Skeletal muscle tissue (tissue), 4 donors: ENCODE results near the gene PTPRE. TPM values are rescaled to one million over a fixed set of nuclear protein-coding genes. Genes with fewer than 3 reads are reported as not detected.

Experiments used
- H3K27ac ChIP-seq: one replicate; pipeline ENCODE4 v1.7.0; 2013; ENCODE audit warnings: mild to moderate bottlenecking, low read depth, low read length, inconsistent platforms
- H3K27me3 ChIP-seq, 3 donors: one replicate each; pipeline ENCODE4 v1.7.0; 2013; ENCODE audit warnings: low read length in 3 of 3; ENCODE audit not compliant: control insufficient read depth in 3 of 3, insufficient read depth in 3 of 3
- H3K36me3 ChIP-seq, 3 donors: one replicate each; pipeline ENCODE4 v1.7.0; 2013; ENCODE audit warnings: low read length in 3 of 3; ENCODE audit not compliant: control insufficient read depth in 3 of 3, insufficient read depth in 3 of 3
- H3K4me1 ChIP-seq, 3 donors: one replicate each; pipeline ENCODE4 v1.7.0; 2013; ENCODE audit warnings: low read length in 3 of 3, mild to moderate bottlenecking in 3 of 3; ENCODE audit not compliant: control insufficient read depth in 3 of 3, insufficient read depth in 3 of 3
- H3K4me3 ChIP-seq, 3 donors: one replicate each; pipeline ENCODE4 v1.7.0; 2013; ENCODE audit warnings: low read length in 3 of 3
- H3K9ac ChIP-seq, 3 donors: one replicate each; pipeline ENCODE4 v1.7.0; 2013; ENCODE audit warnings: low read length in 3 of 3, mild to moderate bottlenecking in 3 of 3, moderate library complexity in 2 of 3, low read depth in 1 of 3
- H3K9me3 ChIP-seq, 3 donors: one replicate each; pipeline ENCODE4 v1.7.0; 2013; ENCODE audit warnings: low read length in 3 of 3; ENCODE audit not compliant: control insufficient read depth in 3 of 3
- total RNA-seq: library from RNA; depleted of rRNA; stranded (reverse); fragments of >200 nt; gene quantifications from one replicate; pipeline ENCODE4 v1.2.3, GENCODE V29; 2014
- donor health status: Osteomylitis.

PTPRE gene
- total RNA-seq, 1 donor from 2014 or later, result 7.8 TPM

DNA sequence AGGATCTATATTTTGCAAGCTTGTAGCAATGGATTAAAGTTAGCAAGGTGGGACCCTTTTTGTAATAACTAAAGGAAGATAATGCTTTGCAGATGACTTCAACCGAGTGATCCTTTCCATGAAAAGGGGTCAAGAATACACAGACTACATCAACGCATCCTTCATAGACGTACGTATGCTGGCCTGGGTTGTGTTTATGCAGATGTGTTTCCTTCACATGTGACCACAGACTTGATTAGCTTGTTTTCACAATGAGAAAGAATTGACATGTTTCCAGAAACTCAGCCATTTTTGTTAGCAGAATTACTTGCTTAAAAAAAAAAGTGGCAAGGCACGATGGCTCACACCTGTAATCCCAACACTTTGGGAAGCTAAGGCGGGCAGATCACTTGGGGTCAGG is 165.1 kb downstream of the PTPRE start:
- Histone ChIP-seq H3K4me3 (no peak overlapping the region), H3K9me3 (no peaks in the 10 kb centered on the region), H3K4me1 (peaks cover 0 to 1% (median 0%) of the 10 kb centered on the region in 3 donors), H3K27ac (no peak overlapping the region), H3K36me3 (peaks cover 17 to 28% (median 23%) of the 10 kb centered on the region in 3 donors), H3K9ac (no peak overlapping the region), H3K27me3 (peaks cover 0 to 4% (median 0%) of the 10 kb centered on the region in 3 donors)

DNA sequence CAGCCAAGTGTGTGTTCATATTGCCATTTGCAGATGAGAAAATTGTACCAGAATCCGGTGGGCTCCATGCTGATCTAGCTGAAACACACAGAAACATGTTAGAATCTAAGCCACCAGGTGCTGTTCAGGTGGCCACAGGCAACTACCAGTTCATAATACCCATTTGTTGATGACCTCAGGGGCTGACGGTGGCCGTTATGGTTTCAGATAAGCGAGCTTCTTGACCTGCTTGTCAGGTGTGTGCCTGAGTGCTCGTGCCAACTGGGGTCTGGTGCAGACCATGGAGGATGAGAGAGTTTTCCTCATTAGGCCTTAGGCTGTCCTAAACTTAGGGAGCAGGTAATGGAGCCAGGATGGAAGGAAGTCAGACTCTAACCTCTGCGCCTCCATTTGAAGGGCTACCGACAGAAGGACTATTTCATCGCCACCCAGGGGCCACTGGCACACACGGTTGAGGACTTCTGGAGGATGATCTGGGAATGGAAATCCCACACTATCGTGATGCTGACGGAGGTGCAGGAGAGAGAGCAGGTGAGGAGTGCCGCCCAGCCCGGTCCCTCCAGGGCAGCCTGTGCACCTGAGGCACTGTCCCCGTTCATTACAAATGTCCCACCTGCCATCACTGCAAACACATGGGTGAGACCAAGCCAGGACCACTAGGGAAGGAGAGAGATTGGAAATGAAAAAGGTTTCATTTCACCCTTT is 166.2 kb downstream of the PTPRE start:
- Histone ChIP-seq H3K27me3 (peaks cover 0 to 4% (median 0%) of the 10 kb centered on the region in 3 donors), H3K27ac (no peak overlapping the region), H3K4me1 (no peaks in the 10 kb centered on the region), H3K9ac (no peak overlapping the region), H3K4me3 (no peak overlapping the region), H3K36me3 (peaks cover 11 to 25% (median 21%) of the 10 kb centered on the region in 3 donors), H3K9me3 (no peaks in the 10 kb centered on the region)

- H3K36me3 ChIP-seq, result peaks cover 13 to 27% (median 21%) of the 10 kb centered on the region in 3 donors
- H3K9ac ChIP-seq, result no peak overlapping the region
- H3K4me1 ChIP-seq, result no peaks in the 10 kb centered on the region
- peaks cover 0 to 6% (median 0%) of the 10 kb centered on the region in 3 donors for H3K27me3 ChIP-seq
- no peak overlapping the region for H3K4me3 ChIP-seq
- no peak overlapping the region for H3K27ac ChIP-seq
- H3K9me3 ChIP-seq, result no peaks in the 10 kb centered on the region
Observed at GRCh38 chr10:128073890-128074289, 167.0 kb downstream of the PTPRE start.

DNA sequence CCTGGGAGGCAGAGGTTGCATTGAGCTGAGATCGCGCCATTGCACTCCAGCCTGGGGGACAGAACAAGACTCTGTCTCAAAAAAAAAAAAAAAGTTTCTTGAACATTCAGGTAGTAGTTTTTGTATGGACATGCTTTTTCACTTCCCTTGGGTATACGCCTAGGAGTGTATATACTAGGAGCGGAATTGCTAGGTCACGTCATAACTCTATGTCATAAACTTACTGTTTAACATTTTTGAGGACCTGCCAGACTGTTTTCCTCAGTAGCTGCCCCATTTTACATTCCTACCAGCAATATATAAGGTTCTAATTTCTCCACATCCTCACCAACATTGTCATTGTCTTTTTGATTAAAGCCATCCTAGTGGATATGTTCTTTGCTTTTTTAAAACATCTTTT is 167.7 kb downstream of the PTPRE start:
- no peaks in the 10 kb centered on the region for H3K4me1 ChIP-seq
- H3K36me3 ChIP-seq, result peaks cover 13 to 29% (median 21%) of the 10 kb centered on the region in 3 donors
- no peak overlapping the region for H3K4me3 ChIP-seq
- H3K9ac ChIP-seq, result no peak overlapping the region
- H3K27ac ChIP-seq, result no peak overlapping the region
- peaks cover 0 to 6% (median 0%) of the 10 kb centered on the region in 3 donors for H3K27me3 ChIP-seq
- H3K9me3 ChIP-seq, result no peaks in the 10 kb centered on the region

- H3K9ac ChIP-seq, result no peak overlapping the region
- H3K27ac ChIP-seq, result no peak overlapping the region
- H3K36me3 ChIP-seq, result peaks cover 10 to 16% (median 11%) of the 10 kb centered on the region in 3 donors
- peaks cover 0 to 3% (median 0%) of the 10 kb centered on the region in 3 donors for H3K27me3 ChIP-seq
- H3K4me1 ChIP-seq, result no peaks in the 10 kb centered on the region
- H3K9me3 ChIP-seq, result no peaks in the 10 kb centered on the region
- no peak overlapping the region for H3K4me3 ChIP-seq
Observed at GRCh38 chr10:128077155-128077875, 170.4 kb downstream of the PTPRE start.

- no peaks in the 10 kb centered on the region for H3K4me1 ChIP-seq
- peaks cover 6 to 14% (median 7%) of the 10 kb centered on the region in 3 donors for H3K36me3 ChIP-seq
- no peak overlapping the region for H3K27ac ChIP-seq
Observed at GRCh38 chr10:128078136-128078969, 171.4 kb downstream of the PTPRE start.

DNA sequence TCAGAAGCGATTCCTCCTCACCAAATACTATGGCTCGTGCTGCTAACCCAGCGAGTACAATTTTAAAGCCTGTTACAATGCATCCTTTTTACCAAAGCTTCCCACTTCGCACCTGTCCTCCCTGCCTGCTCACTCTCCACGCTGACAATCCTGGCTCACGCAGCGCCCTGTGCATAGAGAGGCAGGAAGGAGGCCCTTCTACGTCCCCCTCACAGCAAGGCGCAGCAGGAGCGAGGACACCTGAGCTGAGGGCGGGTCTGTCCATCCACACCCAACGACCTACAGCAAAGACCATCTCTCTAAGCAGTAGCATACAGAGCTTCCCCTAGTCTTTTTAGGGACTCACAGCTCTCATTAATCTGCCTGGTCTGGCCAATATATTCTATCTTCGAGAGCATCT is 173.3 kb downstream of the PTPRE start:
- H3K4me3 ChIP-seq, result no peak overlapping the region
- H3K9me3 ChIP-seq, result no peaks in the 10 kb centered on the region
- no peak overlapping the region for H3K9ac ChIP-seq
- no peak overlapping the region for H3K27ac ChIP-seq
- H3K4me1 ChIP-seq, result no peaks in the 10 kb centered on the region
- H3K27me3 ChIP-seq, result peaks cover 0 to 3% (median 0%) of the 10 kb centered on the region in 3 donors
- peaks cover 0 to 14% (median 6%) of the 10 kb centered on the region in 3 donors for H3K36me3 ChIP-seq

More at GRCh38 chr10:128078136-128078969, 171.4 kb downstream of the PTPRE start:
- H3K4me3 ChIP-seq, result no peak overlapping the region
- peaks cover 0 to 3% (median 0%) of the 10 kb centered on the region in 3 donors for H3K27me3 ChIP-seq
- H3K9ac ChIP-seq, result no peak overlapping the region
- H3K9me3 ChIP-seq, result no peaks in the 10 kb centered on the region

DNA sequence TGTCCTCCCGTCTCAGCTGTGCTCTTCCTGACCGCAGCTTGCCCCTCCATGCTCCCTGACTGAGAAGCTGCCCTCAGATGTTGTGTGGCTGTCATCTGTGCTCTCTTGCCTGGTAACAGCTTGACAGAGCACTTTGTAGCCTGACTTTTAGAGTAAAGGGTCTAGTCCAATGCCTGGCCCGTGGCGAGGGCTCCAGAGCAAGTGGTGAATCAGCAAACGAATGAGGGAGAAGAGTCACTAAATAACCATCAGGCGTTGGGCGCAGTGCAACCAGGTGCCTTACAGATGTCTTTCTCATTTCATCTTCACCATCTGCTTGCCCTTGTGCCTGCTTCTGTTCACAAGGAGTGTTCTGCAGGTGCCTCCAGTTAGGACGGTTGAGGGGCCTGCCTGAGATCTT is 173.7 kb downstream of the PTPRE start:
- H3K27ac ChIP-seq, result no peak overlapping the region
- no peaks in the 10 kb centered on the region for H3K4me1 ChIP-seq
- H3K9ac ChIP-seq, result no peak overlapping the region
- H3K36me3 ChIP-seq, result peaks cover 0 to 15% (median 6%) of the 10 kb centered on the region in 3 donors
- peaks cover 0 to 3% (median 0%) of the 10 kb centered on the region in 3 donors for H3K27me3 ChIP-seq
- H3K4me3 ChIP-seq, result no peak overlapping the region
- no peaks in the 10 kb centered on the region for H3K9me3 ChIP-seq

- peaks cover 0 to 15% (median 6%) of the 10 kb centered on the region in 3 donors for H3K36me3 ChIP-seq
- H3K9me3 ChIP-seq, result no peaks in the 10 kb centered on the region
- H3K9ac ChIP-seq, result no peak overlapping the region
- no peak overlapping the region for H3K27ac ChIP-seq
- H3K4me3 ChIP-seq, result no peak overlapping the region
- H3K27me3 ChIP-seq, result peaks cover 0 to 6% (median 0%) of the 10 kb centered on the region in 3 donors
- H3K4me1 ChIP-seq, result no peaks in the 10 kb centered on the region
Observed at GRCh38 chr10:128081222-128081621, 174.3 kb downstream of the PTPRE start.
